GM19467 (cell line): Measurements from ENCODE around the gene CDK11A.
"Not testable (repeated sequence)": the region's sequence is repeated elsewhere in the genome, so short reads cannot be mapped to it uniquely, and the experiment has no call there.

Experiments used
- ATAC-seq: cut with Tn5 transposase; IDR thresholded peaks from one replicate; pipeline ENCODE4 v1.9.1; 2021; ENCODE audit warnings: mild to moderate bottlenecking, moderate library complexity; ENCODE audit not compliant: unreplicated experiment

The CDK11A gene

GRCh38 chr1:1687846-1688245, 36.3 kb downstream of the CDK11A start:
- no peak for ATAC-seq

DNA sequence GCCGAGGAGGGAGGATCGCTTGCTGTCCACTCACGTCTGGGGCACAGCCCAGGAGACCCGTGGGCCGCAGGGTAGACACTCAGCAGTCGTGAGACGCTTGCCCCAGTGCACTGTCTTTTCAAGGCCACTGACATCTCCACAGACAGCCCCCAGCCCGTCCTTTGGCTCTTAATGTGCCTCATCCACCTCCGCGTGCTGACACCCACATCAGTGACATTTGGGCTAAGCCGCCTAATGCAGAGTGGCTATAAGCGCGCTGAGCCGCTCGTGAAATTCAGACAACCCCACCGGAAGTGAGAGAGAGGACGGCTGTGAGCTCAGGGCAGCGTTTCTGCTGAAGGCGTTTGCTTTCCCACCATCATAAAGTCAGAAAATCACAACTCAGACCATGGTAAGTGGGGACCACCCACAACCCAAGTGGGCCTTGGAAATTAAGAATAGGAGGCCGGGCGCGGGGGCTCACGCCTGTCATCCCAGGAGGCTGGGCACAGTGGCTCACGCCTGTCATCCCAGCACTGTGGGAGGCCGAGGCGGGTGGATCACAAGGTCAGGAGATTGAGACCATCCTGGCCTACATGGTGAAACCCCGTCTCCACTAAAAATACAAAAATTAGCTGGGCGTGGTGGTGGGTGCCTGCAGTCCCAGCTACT, 40.0 kb downstream of the CDK11A start:
- ATAC-seq, result no peak

DNA sequence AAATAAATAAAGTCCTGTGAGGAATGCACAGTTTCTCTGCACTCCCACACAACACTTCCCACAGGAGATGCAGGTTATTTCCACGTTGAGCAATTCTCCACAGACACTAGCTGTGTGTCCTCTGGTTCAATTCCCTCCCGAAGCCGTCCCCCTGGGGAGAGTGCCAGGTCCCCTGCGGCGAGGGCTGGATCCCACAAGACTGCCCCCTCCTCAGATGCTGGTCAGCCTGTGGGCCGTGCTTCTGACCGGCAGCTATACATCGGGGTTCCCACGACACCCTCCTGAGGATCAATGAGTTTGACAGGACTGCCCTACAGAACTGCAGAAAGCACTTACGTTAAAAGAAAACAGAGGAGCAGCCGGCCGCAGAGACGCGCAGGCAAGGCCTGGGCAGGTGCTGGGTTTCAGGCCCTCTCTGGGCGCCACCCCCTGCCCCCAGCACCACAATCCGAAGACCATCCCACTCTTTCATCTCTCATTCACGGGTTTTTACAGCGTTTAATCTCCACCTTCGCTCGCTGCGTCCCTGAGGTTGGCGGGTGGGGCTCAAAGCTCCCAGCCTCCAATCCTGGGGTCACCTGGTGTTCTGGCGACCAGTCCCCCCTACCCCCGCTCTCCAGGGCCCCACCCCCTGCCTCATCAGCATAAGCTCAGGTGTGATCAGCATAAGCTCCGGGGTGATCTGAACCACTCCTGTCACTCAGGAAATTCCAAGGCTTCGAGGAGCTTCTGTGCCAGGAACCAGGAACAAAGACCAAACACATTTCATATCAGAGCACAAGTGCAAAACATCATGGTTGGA, 40.9 kb downstream of the CDK11A start:
- ATAC-seq, result no peak

GRCh38 chr1:1680912-1681273, 43.3 kb downstream of the CDK11A start:
- no peak for ATAC-seq

- no peak for ATAC-seq
These were observed 43.9 kb downstream of the CDK11A start for GRCh38 chr1:1680031-1680911.

- peak; percentile 52 for ATAC-seq
These were observed 45.4 kb downstream of the CDK11A start for GRCh38 chr1:1678581-1679380.

DNA sequence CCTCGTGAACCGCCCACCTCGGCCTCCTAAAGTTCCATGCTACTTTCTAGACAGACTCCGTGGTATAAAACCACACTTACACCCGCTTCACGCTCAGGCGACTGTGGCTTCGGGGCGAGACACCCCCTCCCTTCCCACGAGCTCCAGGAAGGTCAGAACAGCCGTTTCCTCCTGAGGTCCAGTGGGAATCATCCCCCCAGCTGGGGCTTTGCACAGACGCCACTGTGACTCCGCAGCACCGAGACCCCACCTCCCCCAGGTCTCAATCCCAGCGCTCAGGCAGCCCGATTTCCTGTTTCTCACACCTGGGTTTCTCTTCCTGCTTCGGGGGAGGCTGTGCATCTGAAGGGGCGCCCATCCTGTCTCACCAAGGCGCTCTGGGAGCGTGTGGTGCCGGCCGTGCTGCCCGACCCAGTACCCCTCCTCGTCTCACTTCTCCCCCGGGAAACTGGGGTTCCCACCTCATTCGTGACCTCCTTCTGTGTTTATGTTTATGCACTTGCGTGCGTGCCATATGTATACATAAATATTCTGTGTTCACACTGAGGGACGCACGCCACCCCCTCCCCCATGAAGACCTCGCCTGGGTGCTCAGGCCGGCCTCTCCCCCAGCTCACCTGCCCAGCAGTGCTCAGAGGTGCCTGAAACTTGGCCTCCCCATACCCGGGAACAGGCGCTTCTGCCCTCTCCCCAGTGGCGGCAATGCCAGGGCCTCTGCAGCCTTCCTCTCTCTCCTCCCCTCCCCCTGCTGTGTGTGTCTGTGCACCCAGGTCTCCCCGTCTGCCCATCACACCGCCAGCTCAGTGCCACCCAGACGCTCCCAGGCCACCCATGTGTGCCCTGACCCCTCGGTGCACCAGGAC, 46.2 kb downstream of the CDK11A start:
- peak; percentile 51 for ATAC-seq

GRCh38 chr1:1676087-1676486, 48.1 kb downstream of the CDK11A start:
- not testable (repeated sequence) for ATAC-seq

GRCh38 chr1:1675218-1675617, 48.9 kb downstream of the CDK11A start:
- ATAC-seq, result not testable (repeated sequence)

- ATAC-seq, result not testable (repeated sequence)
These were observed 49.4 kb downstream of the CDK11A start for GRCh38 chr1:1674806-1675205.

DNA sequence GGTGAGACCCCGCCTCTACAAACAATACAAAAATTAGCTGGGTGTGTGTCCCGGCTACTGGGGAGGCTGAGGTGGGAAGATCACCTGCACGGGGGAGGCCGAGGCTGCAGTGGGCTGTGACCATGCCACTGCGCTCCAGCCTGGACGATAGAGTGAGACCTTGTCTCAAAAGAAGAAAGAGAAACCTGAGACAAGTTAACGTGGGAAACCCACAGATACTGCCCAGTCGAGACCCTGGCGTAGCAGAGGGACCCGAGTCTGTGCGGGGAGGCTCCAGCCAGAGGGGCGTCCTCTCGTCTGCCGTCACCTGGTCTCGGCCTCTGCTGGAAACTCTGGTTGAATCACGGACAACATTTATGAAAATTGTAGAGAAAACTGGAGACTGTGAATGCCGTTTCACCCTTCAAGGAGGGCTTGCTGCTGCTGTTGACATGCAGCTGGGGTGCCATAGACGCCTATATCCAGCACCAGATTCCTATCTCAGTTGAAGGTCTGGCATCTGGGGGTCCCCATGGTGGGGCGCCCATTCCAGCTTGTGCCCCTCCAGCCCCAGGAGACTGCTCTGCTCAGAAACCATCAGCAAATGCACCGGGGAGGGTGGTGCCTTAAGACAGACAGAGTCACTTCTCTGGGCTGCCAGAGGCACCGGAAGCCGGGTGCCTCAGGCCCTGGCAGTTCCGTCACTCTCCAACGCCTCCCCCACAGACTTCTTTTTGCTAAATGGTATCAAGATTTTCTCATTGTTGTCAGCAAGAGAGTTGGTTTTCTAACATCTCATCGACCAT, 51.8 kb downstream of the CDK11A start:
- no peak for ATAC-seq

DNA sequence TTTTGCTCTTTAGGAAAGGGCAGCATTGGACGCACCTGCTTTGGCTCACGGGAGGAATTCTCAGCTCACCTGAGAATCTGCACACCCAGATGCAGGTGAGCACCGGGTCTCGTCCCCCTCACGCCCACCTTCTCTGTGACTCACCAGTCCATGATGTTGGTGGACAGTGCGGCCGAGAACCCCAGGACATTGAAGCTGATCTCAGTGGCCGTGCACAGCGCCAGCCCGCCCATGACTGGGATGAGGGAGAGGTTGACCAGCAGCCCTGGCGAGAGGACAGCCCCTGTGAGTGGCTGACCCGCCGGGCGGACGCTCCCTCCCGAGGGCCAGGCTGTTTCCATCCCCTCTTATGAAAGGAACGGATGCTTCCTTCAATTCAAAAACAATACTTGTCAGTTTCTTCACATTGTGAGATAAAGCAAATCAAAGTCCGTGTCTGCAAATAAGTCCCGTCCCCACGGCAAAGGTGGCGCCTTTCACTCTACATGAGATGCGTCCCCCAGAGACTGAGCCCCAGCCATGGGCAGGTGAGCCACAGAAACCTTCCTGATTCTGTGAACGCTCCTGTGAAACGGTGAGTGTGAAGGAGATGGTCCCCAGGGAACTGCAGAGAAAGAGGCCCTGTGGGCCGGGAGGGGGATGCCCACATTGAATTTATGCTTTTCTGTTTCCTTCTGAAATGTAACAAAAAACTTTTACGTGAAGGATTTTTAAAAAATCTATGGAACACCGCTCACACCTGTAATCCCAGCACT, 52.6 kb downstream of the CDK11A start:
- ATAC-seq, result no peak

DNA sequence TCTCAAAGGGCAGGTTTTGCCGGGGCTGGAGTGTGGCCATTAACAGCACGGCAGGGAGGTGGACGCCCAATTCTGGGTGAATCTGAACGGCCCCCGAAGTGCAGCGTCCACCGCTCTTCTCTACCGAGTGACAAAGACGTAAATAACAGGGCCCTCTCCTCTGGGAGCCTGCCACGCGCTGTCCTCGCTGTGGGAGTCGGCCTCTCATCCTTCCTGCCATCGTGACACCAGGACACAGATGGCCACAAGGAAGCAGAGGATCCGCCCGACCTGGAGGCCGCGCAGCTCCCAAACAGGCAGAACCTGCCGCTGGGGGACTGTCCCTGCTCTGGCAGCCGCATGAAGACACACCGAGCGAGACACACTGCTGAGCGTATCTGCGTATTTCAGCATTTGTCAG, 53.3 kb downstream of the CDK11A start:
- ATAC-seq, result no peak

GRCh38 chr1:1669468-1670440, 54.4 kb downstream of the CDK11A start:
- ATAC-seq, result no peak

- ATAC-seq, result no peak
These were observed 57.6 kb downstream of the CDK11A start for GRCh38 chr1:1666526-1666925.

DNA sequence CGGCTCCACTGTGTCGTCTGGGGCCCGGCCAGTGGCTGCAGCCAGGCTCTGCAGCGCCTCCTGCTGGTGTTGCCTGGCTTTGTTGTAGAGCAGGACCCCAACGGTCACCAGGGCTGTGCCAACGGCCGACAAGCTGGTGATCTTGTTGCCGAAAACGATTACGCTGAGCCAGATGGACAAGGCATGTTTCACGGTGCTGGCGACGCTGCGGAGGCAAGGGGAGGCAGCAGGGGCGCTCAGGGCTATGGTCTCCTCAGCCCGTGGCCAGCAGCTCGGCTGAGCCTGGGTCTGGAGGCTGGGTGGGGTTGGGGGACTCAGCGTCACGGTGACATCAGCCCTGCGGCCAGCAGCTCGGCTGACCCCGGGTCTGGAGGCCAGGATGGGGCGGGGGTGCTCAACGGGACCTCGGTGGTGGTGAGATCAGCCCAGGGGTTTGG, 58.3 kb downstream of the CDK11A start:
- no peak for ATAC-seq
